Neural progenitor cell (in vitro differentiated cells): Measurements from ENCODE around the gene CAMK1D. TPM values are rescaled to one million over a fixed set of nuclear protein-coding genes. Genes with fewer than 3 reads are reported as not detected.
"Not testable (repeated sequence)": the region's sequence is repeated elsewhere in the genome, so short reads cannot be mapped to it uniquely, and the experiment has no call there.

Source experiments
- DNase-seq: peaks from one replicate; pipeline ENCODE4 v3.0.0-alpha.2; 2016; ENCODE audit warnings: low spot score
- H2AFZ ChIP-seq: fragments of 200-600 bp; sonication (generic); replicated peaks from 2 replicates; pipeline ENCODE4 v1.6.1; 2016; ENCODE audit warnings: antibody characterized with exemption
- H3F3A ChIP-seq: fragments of 200-600 bp; sonication (generic); 2 replicates; pipeline ENCODE4 v1.6.1; 2016; ENCODE audit warnings: antibody characterized with exemption, low read depth
- H3K27ac ChIP-seq: fragments of 200-600 bp; sonication (generic); 2 replicates; pipeline ENCODE4 v1.5.1; 2016; ENCODE audit warnings: mild to moderate bottlenecking
- H3K27me3 ChIP-seq: fragments of 200-600 bp; sonication (generic); 2 replicates; pipeline ENCODE4 v1.6.1; 2016; ENCODE audit warnings: mild to moderate bottlenecking, moderate library complexity
- H3K36me3 ChIP-seq: fragments of 200-600 bp; sonication (generic); 2 replicates; pipeline ENCODE4 v1.5.1; 2016
- H3K4me1 ChIP-seq: fragments of 200-600 bp; sonication (generic); 2 replicates; pipeline ENCODE4 v1.6.1; 2016; ENCODE audit warnings: mixed run types
- H3K4me2 ChIP-seq: fragments of 200-600 bp; sonication (generic); 2 replicates; pipeline ENCODE4 v1.6.1; 2016
- H3K4me3 ChIP-seq: fragments of 200-600 bp; sonication (generic); 2 replicates; pipeline ENCODE4 v1.5.1; 2016
- H3K79me2 ChIP-seq: fragments of 200-600 bp; sonication (generic); 2 replicates; pipeline ENCODE4 v1.6.1; 2016; ENCODE audit warnings: low read depth
- H3K9ac ChIP-seq: fragments of 200-600 bp; sonication (generic); 2 replicates; pipeline ENCODE4 v1.6.1; 2016
- H3K9me3 ChIP-seq: fragments of 200-600 bp; sonication (generic); 2 replicates; pipeline ENCODE4 v1.5.1; 2016; ENCODE audit warnings: low read depth
- H4K20me1 ChIP-seq: fragments of 200-600 bp; sonication (generic); 2 replicates; pipeline ENCODE4 v1.6.1; 2016; ENCODE audit warnings: low read depth
- H3K27ac Mint-ChIP-seq: 3 replicates; pipeline ENCODE4 v1.8.0; 2021; ENCODE audit warnings: mixed read lengths
- H3K27me3 Mint-ChIP-seq: 2 replicates; pipeline ENCODE4 v1.8.0; 2022; ENCODE audit warnings: low read depth, mild to moderate bottlenecking, inconsistent platforms, moderate library complexity, mixed read lengths; ENCODE audit not compliant: insufficient read depth
- H3K36me3 Mint-ChIP-seq: 3 replicates; pipeline ENCODE4 v1.8.0; 2021; ENCODE audit warnings: mixed read lengths
- H3K4me1 Mint-ChIP-seq: 3 replicates; pipeline ENCODE4 v1.8.0; 2021; ENCODE audit warnings: mixed read lengths
- H3K4me3 Mint-ChIP-seq: 3 replicates; pipeline ENCODE4 v1.8.0; 2021; ENCODE audit warnings: mild to moderate bottlenecking, moderate library complexity, mixed read lengths
- H3K9me3 Mint-ChIP-seq: 3 replicates; pipeline ENCODE4 v1.8.0; 2020; ENCODE audit warnings: mixed read lengths
- EZH2 ChIP-seq: fragments of 200-600 bp; sonication (generic); IDR thresholded peaks from 2 replicates; pipeline ENCODE4 v1.6.1; 2017; ENCODE audit warnings: antibody characterized with exemption, mild to moderate bottlenecking, moderate library complexity
- EZH2phosphoT487 ChIP-seq: fragments of 200-600 bp; sonication (generic); IDR thresholded peaks from 2 replicates; pipeline ENCODE4 v1.6.1; 2017; ENCODE audit warnings: antibody characterized with exemption
- total RNA-seq: library from RNA; depleted of rRNA; stranded (reverse); fragments of >200 nt; gene quantifications from 2 replicates; pipeline ENCODE4 v1.2.3, GENCODE V29; 2015; ENCODE audit warnings: low replicate concordance
- TF ChIP-seq, protein P1 (sequence below): fragments of 200-600 bp; sonication (generic); IDR thresholded peaks from 2 replicates; pipeline ENCODE4 v1.5.1; 2017; ENCODE audit warnings: antibody characterized with exemption, mild to moderate bottlenecking

The CAMK1D gene
- total RNA-seq, 1 donor from 2014 or later = 7.6 TPM

GRCh38 chr10:12741360-12741804 lies 392.0 kb downstream of the CAMK1D start:
- Histone ChIP-seq H2AFZ (no peak overlapping the region), H3K27ac (no peak overlapping the region), H3K79me2 (no peaks in the 10 kb centered on the region), H3K9ac (no peak overlapping the region), H3K4me1 (no peaks in the 10 kb centered on the region), H3K9me3 (no peaks in the 10 kb centered on the region), H3K4me2 (no peak overlapping the region), H4K20me1 (no peaks in the 10 kb centered on the region), H3K27me3 (no peaks in the 10 kb centered on the region), H3K4me3 (no peak overlapping the region), H3F3A (no peaks in the 10 kb centered on the region), H3K36me3 (no peaks in the 10 kb centered on the region)
- TF ChIP-seq EZH2phosphoT487 (no peak), EZH2 (no peak)
- TF ChIP-seq, protein P1, sequence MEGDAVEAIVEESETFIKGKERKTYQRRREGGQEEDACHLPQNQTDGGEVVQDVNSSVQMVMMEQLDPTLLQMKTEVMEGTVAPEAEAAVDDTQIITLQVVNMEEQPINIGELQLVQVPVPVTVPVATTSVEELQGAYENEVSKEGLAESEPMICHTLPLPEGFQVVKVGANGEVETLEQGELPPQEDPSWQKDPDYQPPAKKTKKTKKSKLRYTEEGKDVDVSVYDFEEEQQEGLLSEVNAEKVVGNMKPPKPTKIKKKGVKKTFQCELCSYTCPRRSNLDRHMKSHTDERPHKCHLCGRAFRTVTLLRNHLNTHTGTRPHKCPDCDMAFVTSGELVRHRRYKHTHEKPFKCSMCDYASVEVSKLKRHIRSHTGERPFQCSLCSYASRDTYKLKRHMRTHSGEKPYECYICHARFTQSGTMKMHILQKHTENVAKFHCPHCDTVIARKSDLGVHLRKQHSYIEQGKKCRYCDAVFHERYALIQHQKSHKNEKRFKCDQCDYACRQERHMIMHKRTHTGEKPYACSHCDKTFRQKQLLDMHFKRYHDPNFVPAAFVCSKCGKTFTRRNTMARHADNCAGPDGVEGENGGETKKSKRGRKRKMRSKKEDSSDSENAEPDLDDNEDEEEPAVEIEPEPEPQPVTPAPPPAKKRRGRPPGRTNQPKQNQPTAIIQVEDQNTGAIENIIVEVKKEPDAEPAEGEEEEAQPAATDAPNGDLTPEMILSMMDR = no peak
- Mint-ChIP-seq H3K27ac (peak overlapping the region; percentile 94), H3K4me3 (no peak overlapping the region), H3K36me3 (peaks cover 1% of the 10 kb centered on the region), H3K9me3 (peaks cover 4% of the 10 kb centered on the region), H3K4me1 (peaks cover 18% of the 10 kb centered on the region), H3K27me3 (peaks cover 6% of the 10 kb centered on the region)
- DNase-seq = no peak

DNA sequence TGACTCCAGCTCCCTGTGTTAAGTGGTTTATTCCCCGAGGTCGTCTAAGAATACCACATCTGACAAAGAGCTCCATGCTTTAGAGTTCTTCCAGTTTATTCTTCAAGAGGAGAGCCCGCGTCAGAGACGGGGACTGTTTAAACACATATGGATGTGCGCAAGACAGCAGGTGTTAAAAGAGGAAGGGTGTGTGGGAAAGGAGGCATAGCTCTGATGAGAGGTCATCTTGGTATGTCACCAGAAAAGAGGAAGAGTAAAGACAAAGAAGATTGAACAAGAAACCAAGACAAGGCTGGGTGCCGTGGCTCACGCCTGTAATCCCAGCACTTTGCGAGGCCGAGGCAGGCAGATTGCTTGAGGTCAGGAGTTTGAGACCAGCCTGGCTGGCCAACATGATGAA lies 393.4 kb downstream of the CAMK1D start:
- Histone ChIP-seq H3K4me1 (peaks cover 1% of the 10 kb centered on the region), H3K36me3 (no peaks in the 10 kb centered on the region), H3F3A (no peaks in the 10 kb centered on the region), H3K27me3 (no peaks in the 10 kb centered on the region), H3K9me3 (no peaks in the 10 kb centered on the region), H3K4me3 (no peak overlapping the region), H4K20me1 (no peaks in the 10 kb centered on the region), H3K4me2 (no peak overlapping the region), H3K79me2 (no peaks in the 10 kb centered on the region), H2AFZ (no peak overlapping the region), H3K27ac (no peak overlapping the region), H3K9ac (no peak overlapping the region)
- H3K36me3 Mint-ChIP-seq = peaks cover 1% of the 10 kb centered on the region
- peaks cover 4% of the 10 kb centered on the region for H3K9me3 Mint-ChIP-seq
- H3K27ac Mint-ChIP-seq = peak overlapping the region; percentile 4
- peaks cover 6% of the 10 kb centered on the region for H3K27me3 Mint-ChIP-seq
- peaks cover 26% of the 10 kb centered on the region for H3K4me1 Mint-ChIP-seq
- no peak for TF ChIP-seq EZH2
- TF ChIP-seq EZH2phosphoT487 = no peak
- TF ChIP-seq, protein P1 = no peak
- no peak overlapping the region for H3K4me3 Mint-ChIP-seq
- DNase-seq = no peak

DNA sequence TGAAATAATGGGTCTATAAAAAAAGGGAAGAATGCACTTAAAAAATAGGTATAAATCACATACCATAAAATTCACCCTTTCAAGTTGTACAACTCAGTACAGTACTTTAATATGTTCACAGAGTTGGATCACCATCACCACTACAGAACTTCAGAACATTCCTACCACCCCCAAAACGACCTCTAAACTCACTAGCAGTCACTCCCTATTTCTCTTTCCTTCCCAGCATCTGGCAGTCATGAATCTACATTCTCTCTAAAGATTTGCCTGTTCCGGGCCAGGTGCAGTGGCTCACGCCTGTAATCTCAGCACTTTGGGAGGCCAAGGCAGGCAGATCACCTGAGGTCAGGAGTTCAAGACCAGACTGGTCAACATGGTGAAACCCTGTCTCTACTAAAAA lies 394.1 kb downstream of the CAMK1D start:
- not testable (repeated sequence) for H3K79me2 ChIP-seq, H3K9ac ChIP-seq, H3K4me2 ChIP-seq, DNase-seq, H3K9me3 Mint-ChIP-seq, H3F3A ChIP-seq, H3K4me3 ChIP-seq, H3K36me3 Mint-ChIP-seq, H3K27me3 ChIP-seq, H3K4me1 ChIP-seq, H3K9me3 ChIP-seq, H2AFZ ChIP-seq, H3K4me3 Mint-ChIP-seq, H4K20me1 ChIP-seq, H3K36me3 ChIP-seq, H3K27ac Mint-ChIP-seq, H3K27ac ChIP-seq, H3K27me3 Mint-ChIP-seq
- H3K4me1 Mint-ChIP-seq = peaks cover 33% of the 10 kb centered on the region

- no peaks in the 10 kb centered on the region for H3K27me3 ChIP-seq
- H3K4me1 ChIP-seq = peaks cover 6% of the 10 kb centered on the region
- no peak overlapping the region for H3K4me3 ChIP-seq
- H3K4me2 ChIP-seq = no peak overlapping the region
- H4K20me1 ChIP-seq = no peaks in the 10 kb centered on the region
- TF ChIP-seq, protein P1 = no peak
- no peak for TF ChIP-seq EZH2phosphoT487
- no peak for TF ChIP-seq EZH2
- H3K36me3 ChIP-seq = no peaks in the 10 kb centered on the region
- no peak for DNase-seq
- H3K27ac ChIP-seq = no peak overlapping the region
- H3K79me2 ChIP-seq = no peaks in the 10 kb centered on the region
- no peaks in the 10 kb centered on the region for H3K9me3 ChIP-seq
- H3K4me1 Mint-ChIP-seq = peaks cover 37% of the 10 kb centered on the region
- no peaks in the 10 kb centered on the region for H3F3A ChIP-seq
- H2AFZ ChIP-seq = no peak overlapping the region
- peaks cover 4% of the 10 kb centered on the region for H3K9me3 Mint-ChIP-seq
- no peak overlapping the region for H3K9ac ChIP-seq
- H3K27ac Mint-ChIP-seq = no peak overlapping the region
- peaks cover 1% of the 10 kb centered on the region for H3K36me3 Mint-ChIP-seq
- peaks cover 6% of the 10 kb centered on the region for H3K27me3 Mint-ChIP-seq
- no peak overlapping the region for H3K4me3 Mint-ChIP-seq
These were observed 394.6 kb downstream of the CAMK1D start for GRCh38 chr10:12743941-12744340.
